ENCODE measurements around the gene RASSF5. TPM values are rescaled to one million over a fixed set of nuclear protein-coding genes. Genes with fewer than 3 reads are reported as not detected.
A peak's percentile ranks its signal among the peaks of the same experiment; 100 is the strongest.

The RASSF5 gene
- total and polyA plus RNA-seq, 9 of the 15 experiments (the other 6 are each of a cell fraction or from before 2014, with no cell fraction given): 6.1 to 41.0 (median 25.2) TPM

GRCh38 chr1:206612129-206612876, 105.0 kb downstream of the RASSF5 start, which contains the start of gene EIF2D (continued):
- TF ChIP-seq GABPB1 (CRISPR knock-in tag; IDR thresholded peaks at IDR 0.05): peak; percentile 98
- TF ChIP-seq YY1 (IDR thresholded peaks at IDR 0.05; ENCODE audit: borderline replicate concordance in 1 of 3, control insufficient read depth in 1 of 3, extremely low read depth in 1 of 3, insufficient read depth in 3 of 3, insufficient read length in 1 of 3, insufficient replicate concordance in 2 of 3, low read depth in 1 of 3, low read length in 2 of 3): peak; percentile 98 to 100 (median 100)
- no peak for TF ChIP-seq ELF1 (tag; IDR thresholded peaks at IDR 0.05)
- 0 out of 2 replicates have a peak, but pooled peaks have one; percentile 12 for TF ChIP-seq DPF2 (IDR thresholded peaks at IDR 0.05)
- TF ChIP-seq ZC3H11A (IDR thresholded peaks at IDR 0.05; ENCODE audit: low read depth, low read length): peak; percentile 96
- TF ChIP-seq ARID3A (IDR thresholded peaks at IDR 0.05; ENCODE audit: borderline replicate concordance, low read depth, low read length): no peak
- TF ChIP-seq ATF2 (CRISPR knock-in tag; IDR thresholded peaks at IDR 0.05): no peak
- TF ChIP-seq BRF2 (IDR thresholded peaks at IDR 0.05; ENCODE audit: borderline replicate concordance, insufficient read depth, insufficient read length): no peak
- no peak for TF ChIP-seq NCOA2 (IDR thresholded peaks at IDR 0.05; ENCODE audit: partially characterized antibody in 2 of 2)
- peak; percentile 88 for TF ChIP-seq CREB3L1 (IDR thresholded peaks at IDR 0.05; ENCODE audit: borderline replicate concordance, low read depth)
- peak; percentile 99 for TF ChIP-seq XRCC5 (IDR thresholded peaks at IDR 0.05; ENCODE audit: low read depth, low read length)
- peak; percentile 56 for TF ChIP-seq GTF2B (IDR thresholded peaks at IDR 0.05; ENCODE audit: extremely low read depth, insufficient read length)
- no peak; the same call in 1 of the 2 replicates for TF ChIP-seq MITF (IDR thresholded peaks at IDR 0.05)
- peak in 1 of 2 experiments; percentile 94; a peak in 2 of 4 replicates for TF ChIP-seq ZNF639 (CRISPR knock-in tag; conservative IDR thresholded peaks at IDR 0.05 in 1 of 2, IDR thresholded peaks at IDR 0.05 in 1 of 2)
- no peak for TF ChIP-seq HNRNPUL1 (IDR thresholded peaks at IDR 0.05; ENCODE audit: low read length)

All from K562 (cell line).